Osteoblast (primary cell): ENCODE measurements around the gene ARF3. TPM values are rescaled to one million over a fixed set of nuclear protein-coding genes. Genes with fewer than 3 reads are reported as not detected.

Experiments
- DNase-seq: peaks from one replicate; pipeline ENCODE4 v3.0.0; 2011; ENCODE audit warnings: low spot score, mixed read lengths; ENCODE audit not compliant: insufficient read length; ENCODE audit errors: missing footprints
- H2AFZ ChIP-seq: 2 replicates; pipeline ENCODE4 v1.6.0; 2011; ENCODE audit warnings: mild to moderate bottlenecking, low read length
- H3K27ac ChIP-seq: 2 replicates; pipeline ENCODE4 v1.5.1; 2011; ENCODE audit warnings: mild to moderate bottlenecking, low read depth, low read length, moderate library complexity
- H3K27me3 ChIP-seq: 2 replicates; pipeline ENCODE4 v1.6.0; 2012; ENCODE audit warnings: mild to moderate bottlenecking, control low read depth, inconsistent platforms, low read length, moderate library complexity; ENCODE audit not compliant: insufficient read depth
- H3K36me3 ChIP-seq: 2 replicates; pipeline ENCODE4 v1.5.1; 2011; ENCODE audit warnings: mild to moderate bottlenecking, low read length, control low read depth, moderate library complexity; ENCODE audit not compliant: insufficient read depth
- H3K4me1 ChIP-seq: 2 replicates; pipeline ENCODE4 v1.5.1; 2011; ENCODE audit warnings: mild to moderate bottlenecking, low read length, control low read depth, moderate library complexity; ENCODE audit not compliant: insufficient read depth
- H3K4me2 ChIP-seq: 2 replicates; pipeline ENCODE4 v1.6.0; 2011; ENCODE audit warnings: mild to moderate bottlenecking, low read length; ENCODE audit not compliant: insufficient read depth
- H3K4me3 ChIP-seq: fragments of 200-600 bp; sonication (generic); 3 replicates; pipeline ENCODE4 v1.5.1; 2012; ENCODE audit warnings: mild to moderate bottlenecking, low read length, inconsistent platforms; ENCODE audit not compliant: insufficient read depth
- H3K79me2 ChIP-seq: 2 replicates; pipeline ENCODE4 v1.6.0; 2012; ENCODE audit warnings: mild to moderate bottlenecking, low read length, control low read depth, inconsistent platforms; ENCODE audit not compliant: insufficient read depth
- H3K9me3 ChIP-seq: 2 replicates; pipeline ENCODE4 v1.5.1; 2011; ENCODE audit warnings: low read depth, low read length, control low read depth
- H4K20me1 ChIP-seq: 2 replicates; pipeline ENCODE4 v1.6.0; 2012; ENCODE audit warnings: mild to moderate bottlenecking, low read length, control low read depth; ENCODE audit not compliant: insufficient read depth
- total RNA-seq: library from RNA; depleted of rRNA; stranded (reverse); fragments of >200 nt; gene quantifications from 2 replicates; pipeline ENCODE4 v1.2.3, GENCODE V29; 2012
- TF ChIP-seq, protein P1 (sequence below): IDR thresholded peaks from 2 replicates; pipeline ENCODE4 v1.5.1; 2011; ENCODE audit warnings: mild to moderate bottlenecking, low read depth, low read length, moderate library complexity; ENCODE audit errors: extremely low read depth

Gene ARF3
- total RNA-seq, 1 donor = 53.9 TPM

DNA sequence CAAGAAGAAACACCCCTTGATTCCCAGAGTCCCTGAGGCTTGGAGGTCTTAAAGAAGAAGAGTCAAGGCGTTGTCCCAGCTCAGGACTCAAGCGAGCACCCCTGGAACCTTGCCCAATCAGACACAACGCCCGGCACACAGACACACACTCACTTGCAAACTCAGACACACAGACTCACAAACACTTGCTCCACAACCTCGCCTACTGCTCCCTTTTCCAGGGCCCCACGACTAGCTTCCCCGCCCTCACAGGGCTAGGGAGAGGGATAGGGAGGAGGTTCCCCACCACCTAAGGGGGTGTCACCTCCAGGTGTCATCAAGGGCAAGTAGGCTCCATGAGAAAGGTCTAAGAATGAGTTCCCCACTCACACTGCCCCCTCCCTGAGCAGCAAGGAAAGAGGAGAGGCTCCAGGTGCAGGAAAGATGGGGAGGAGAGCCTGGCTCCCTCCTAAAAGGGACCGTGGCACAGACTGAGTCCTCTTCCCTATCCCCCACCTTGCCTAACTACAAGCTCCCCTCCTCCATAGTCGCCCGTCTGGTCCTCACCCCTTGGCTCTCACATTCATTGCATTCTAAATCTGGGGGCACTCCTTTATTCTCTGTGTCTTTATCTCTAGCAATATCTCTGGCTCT lies 13.5 kb upstream of the ARF3 start:
- H3K79me2 ChIP-seq = no peaks in the 10 kb centered on the region

DNA sequence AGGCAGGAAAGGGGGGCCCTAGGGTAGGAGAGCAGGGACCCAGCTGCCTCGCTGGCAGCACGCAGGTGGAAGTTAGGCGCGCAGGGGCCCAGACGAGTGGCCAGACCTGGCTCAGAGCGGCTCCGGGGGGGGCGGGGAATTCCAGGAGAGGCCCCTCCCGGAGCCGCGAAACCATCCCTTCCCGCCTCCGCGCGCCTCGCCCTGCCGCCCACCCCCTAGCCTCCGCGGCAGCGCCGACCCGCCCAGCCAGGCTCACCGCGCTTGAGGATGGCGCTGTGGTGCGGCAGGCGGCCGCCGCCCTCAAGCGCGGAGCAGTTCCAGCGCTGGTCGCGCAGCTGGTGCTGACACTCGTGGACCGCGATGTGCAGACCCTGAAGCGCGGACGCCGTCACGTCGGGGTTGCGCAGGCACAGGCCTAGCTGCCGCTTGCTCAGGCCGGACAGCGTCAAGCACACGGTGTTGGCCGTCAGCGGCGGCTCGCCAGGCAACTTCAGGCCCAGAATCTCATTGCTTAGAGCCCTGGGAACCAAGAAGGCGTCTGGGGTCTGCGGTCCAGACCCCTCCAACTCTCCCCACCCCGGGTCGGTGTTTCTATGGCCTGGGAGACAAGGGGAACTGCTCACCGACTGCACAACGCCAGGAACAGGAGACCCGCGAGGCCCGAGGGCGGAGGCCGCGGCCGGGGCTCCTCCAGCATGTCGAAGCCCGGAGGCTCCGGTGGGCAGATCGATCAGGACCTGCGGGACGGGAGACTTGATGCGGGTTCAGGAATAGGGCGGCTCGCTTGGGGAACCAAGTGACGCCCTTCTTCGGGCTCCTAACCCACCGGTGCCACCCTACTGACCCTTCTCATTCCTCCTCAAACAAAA lies 12.8 kb upstream of the ARF3 start:
- H3K79me2 ChIP-seq = no peaks in the 10 kb centered on the region
- no peaks in the 10 kb centered on the region for H3K9me3 ChIP-seq
- DNase-seq = peak; percentile 85
- peaks cover 39% of the 10 kb centered on the region for H3K4me1 ChIP-seq
- no peak overlapping the region for H2AFZ ChIP-seq
- H4K20me1 ChIP-seq = peaks cover 4% of the 10 kb centered on the region
- no peak overlapping the region for H3K4me2 ChIP-seq
- no peaks in the 10 kb centered on the region for H3K36me3 ChIP-seq
- H3K27ac ChIP-seq = no peak overlapping the region
- TF ChIP-seq, protein P1, sequence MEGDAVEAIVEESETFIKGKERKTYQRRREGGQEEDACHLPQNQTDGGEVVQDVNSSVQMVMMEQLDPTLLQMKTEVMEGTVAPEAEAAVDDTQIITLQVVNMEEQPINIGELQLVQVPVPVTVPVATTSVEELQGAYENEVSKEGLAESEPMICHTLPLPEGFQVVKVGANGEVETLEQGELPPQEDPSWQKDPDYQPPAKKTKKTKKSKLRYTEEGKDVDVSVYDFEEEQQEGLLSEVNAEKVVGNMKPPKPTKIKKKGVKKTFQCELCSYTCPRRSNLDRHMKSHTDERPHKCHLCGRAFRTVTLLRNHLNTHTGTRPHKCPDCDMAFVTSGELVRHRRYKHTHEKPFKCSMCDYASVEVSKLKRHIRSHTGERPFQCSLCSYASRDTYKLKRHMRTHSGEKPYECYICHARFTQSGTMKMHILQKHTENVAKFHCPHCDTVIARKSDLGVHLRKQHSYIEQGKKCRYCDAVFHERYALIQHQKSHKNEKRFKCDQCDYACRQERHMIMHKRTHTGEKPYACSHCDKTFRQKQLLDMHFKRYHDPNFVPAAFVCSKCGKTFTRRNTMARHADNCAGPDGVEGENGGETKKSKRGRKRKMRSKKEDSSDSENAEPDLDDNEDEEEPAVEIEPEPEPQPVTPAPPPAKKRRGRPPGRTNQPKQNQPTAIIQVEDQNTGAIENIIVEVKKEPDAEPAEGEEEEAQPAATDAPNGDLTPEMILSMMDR = no peak
- H3K4me3 ChIP-seq = no peak overlapping the region
- H3K27me3 ChIP-seq = peaks cover 42% of the 10 kb centered on the region

More for the DNA sequence above, 13.5 kb upstream of the ARF3 start:
- peak; percentile 85 for DNase-seq
- TF ChIP-seq, protein P1 = no peak
- no peak overlapping the region for H3K27ac ChIP-seq
- no peaks in the 10 kb centered on the region for H3K36me3 ChIP-seq
- peaks cover 4% of the 10 kb centered on the region for H4K20me1 ChIP-seq
- H3K4me1 ChIP-seq = peaks cover 36% of the 10 kb centered on the region
- peak overlapping the region; percentile 59 for H3K4me3 ChIP-seq
- peaks cover 40% of the 10 kb centered on the region for H3K27me3 ChIP-seq
- peak overlapping the region; percentile 73 for H3K4me2 ChIP-seq
- no peaks in the 10 kb centered on the region for H3K9me3 ChIP-seq
- H2AFZ ChIP-seq = no peak overlapping the region

DNA sequence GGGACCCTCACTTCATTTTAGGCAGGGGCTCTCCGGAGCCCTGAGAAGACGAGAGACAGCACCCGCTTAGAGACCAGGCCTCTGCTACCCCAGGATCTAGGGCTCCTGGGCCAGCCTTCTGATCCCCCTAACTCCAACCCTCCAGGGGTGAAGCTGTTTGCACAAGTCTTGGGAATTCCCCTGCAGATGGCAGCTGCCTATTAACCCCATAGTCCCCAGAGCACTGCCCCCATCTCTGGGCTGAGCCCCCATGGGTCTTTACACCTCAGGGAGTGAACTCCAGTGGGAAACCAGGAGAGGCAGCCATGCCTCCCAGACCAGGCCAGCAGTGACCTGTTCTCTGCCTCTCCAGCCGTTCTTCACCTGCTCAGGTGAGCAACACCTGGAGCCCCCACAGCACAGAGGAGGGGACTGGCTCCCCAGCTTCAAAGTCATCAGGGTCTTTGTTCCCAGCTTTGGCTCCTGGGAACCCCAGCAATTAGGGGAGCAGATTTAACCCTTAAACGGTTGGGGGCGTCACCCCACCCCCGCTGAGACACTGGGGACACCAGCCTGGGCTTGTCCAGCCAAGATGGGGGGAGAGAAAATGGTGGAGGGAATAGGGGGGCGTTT lies 12.0 kb upstream of the ARF3 start:
- Histone ChIP-seq H3K27ac (no peak overlapping the region), H4K20me1 (peaks cover 4% of the 10 kb centered on the region), H3K36me3 (no peaks in the 10 kb centered on the region), H3K4me3 (no peak overlapping the region), H3K79me2 (no peaks in the 10 kb centered on the region), H2AFZ (no peak overlapping the region), H3K9me3 (no peaks in the 10 kb centered on the region), H3K27me3 (peaks cover 42% of the 10 kb centered on the region), H3K4me2 (no peak overlapping the region), H3K4me1 (peaks cover 33% of the 10 kb centered on the region)
- TF ChIP-seq, protein P1 = no peak
- DNase-seq = peak; percentile 69

DNA sequence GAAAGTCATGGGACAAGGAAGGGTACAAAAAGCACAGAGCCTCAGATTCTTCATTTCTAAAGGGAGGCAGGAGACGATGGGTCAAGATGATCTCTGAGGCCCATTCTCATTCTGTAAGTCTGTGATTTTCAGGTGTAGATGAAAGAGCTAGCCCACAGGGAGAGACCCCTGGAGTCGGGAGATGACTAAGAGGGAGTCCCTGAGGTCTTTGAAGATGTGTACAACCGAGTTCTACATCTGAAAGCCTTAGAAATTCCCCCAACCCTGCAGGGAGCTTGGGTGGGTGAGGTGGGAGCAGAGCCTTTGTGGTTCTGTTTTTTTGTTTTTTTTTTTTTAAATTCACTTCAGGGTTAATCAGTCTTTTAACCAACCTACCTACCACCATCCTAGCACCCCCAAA lies 11.2 kb upstream of the ARF3 start:
- Histone ChIP-seq H4K20me1 (peaks cover 4% of the 10 kb centered on the region), H3K36me3 (no peaks in the 10 kb centered on the region), H3K4me3 (no peak overlapping the region), H3K79me2 (no peaks in the 10 kb centered on the region), H3K27me3 (peaks cover 42% of the 10 kb centered on the region), H3K9me3 (no peaks in the 10 kb centered on the region), H3K4me2 (no peak overlapping the region), H2AFZ (no peak overlapping the region), H3K4me1 (peaks cover 25% of the 10 kb centered on the region), H3K27ac (no peak overlapping the region)
- DNase-seq = peak; percentile 36
- TF ChIP-seq, protein P1 = no peak
